ENCODE measurements around the gene BTRC.

DNA sequence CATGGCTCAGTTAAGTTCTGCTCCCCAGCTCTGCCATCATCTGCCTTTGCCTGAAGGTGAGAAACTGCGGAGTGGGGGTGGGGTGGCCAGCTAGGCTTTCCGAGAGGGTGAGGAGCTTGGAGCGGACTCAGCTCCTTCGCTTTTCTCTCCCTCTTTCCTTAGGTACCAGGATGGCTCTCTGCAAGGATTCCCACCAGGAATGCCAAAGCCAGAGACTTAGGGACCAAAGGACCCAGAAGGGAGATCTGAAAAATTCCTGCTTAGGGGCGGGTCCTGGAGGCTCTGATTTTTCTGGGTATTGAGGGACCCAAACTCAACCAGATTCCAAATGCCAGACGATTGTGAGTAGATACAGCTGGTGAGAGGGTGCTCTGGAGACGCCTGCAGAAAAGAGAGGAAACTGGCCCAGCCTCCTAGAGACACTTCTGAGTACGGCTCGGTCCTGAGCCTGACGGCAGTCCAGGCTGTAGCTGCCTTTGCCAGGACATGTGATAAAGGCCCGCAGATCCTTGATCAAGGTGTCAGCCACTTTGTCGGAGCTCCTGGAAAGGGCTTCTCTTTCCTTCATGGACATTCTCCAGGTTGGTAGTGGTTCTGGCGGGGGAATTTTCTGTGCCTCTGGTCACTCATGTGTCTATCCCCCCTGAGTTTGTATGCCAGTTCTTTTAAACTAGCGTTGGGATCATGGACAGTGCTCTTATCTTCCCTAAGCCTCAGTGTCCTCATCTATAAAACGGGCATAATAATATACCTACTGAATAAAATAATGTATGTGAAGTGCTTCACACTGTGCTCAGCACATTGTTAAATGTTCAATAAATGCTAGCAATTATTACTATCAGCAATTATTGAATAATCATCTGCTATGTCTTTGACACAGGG, 42.5 kb upstream of the BTRC start:
- TF ChIP-seq, protein P1, sequence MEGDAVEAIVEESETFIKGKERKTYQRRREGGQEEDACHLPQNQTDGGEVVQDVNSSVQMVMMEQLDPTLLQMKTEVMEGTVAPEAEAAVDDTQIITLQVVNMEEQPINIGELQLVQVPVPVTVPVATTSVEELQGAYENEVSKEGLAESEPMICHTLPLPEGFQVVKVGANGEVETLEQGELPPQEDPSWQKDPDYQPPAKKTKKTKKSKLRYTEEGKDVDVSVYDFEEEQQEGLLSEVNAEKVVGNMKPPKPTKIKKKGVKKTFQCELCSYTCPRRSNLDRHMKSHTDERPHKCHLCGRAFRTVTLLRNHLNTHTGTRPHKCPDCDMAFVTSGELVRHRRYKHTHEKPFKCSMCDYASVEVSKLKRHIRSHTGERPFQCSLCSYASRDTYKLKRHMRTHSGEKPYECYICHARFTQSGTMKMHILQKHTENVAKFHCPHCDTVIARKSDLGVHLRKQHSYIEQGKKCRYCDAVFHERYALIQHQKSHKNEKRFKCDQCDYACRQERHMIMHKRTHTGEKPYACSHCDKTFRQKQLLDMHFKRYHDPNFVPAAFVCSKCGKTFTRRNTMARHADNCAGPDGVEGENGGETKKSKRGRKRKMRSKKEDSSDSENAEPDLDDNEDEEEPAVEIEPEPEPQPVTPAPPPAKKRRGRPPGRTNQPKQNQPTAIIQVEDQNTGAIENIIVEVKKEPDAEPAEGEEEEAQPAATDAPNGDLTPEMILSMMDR (IDR thresholded peaks at IDR 0.05): no peak
- no peak for TF ChIP-seq POLR2A (IDR thresholded peaks at IDR 0.05)

Data from body of pancreas (tissue), 4 donors.